Breast epithelium (tissue), 3 donors: ENCODE measurements around the gene PARP4.

Experiments
- CTCF ChIP-seq, 3 donors: fragments of 450-650 bp; IDR thresholded peaks; one replicate each; pipeline ENCODE4 v1.5.1; 2016 to 2017; ENCODE audit warnings: antibody characterized with exemption in 3 of 3, mild to moderate bottlenecking in 3 of 3, moderate library complexity in 3 of 3
- POLR2A ChIP-seq: fragments of 450-650 bp; IDR thresholded peaks from one replicate; pipeline ENCODE4 v1.6.1; 2016; ENCODE audit warnings: antibody characterized with exemption, mild to moderate bottlenecking, moderate library complexity
- POLR2AphosphoS5 ChIP-seq, 3 donors: sonication (generic); formaldehyde crosslinking; IDR thresholded peaks; one replicate each; pipeline ENCODE4 v1.6.1; 2017; ENCODE audit warnings: antibody characterized with exemption in 3 of 3

DNA sequence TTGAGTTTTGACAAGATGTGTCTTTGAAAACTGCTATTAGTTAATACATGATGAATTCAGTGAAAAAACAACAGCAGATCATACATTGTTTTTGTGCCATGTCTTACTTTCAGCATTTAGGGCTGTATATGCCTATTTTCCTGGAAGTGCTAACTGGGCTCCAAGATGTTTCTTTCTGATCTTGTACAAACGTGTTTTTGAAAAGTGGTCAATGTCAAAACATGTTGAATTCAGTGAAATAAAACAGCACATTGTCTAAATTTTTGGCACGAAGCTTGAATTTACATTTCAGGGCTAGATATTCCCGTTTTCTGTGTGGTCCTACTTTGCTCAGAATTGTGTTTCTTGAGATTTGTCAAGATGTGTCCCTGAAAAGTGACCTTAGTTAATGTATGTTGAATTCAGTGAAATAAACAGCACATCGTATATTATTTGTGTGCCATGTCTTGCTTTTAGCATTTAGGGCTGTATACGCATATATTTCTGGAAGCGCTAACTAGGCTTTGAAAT, 14.7 kb upstream of the PARP4 start:
- TF ChIP-seq CTCF (IDR thresholded peaks at IDR 0.05) (no peak), POLR2A (no peak), POLR2AphosphoS5 (IDR thresholded peaks at IDR 0.05) (no peak)
